HEK293 (cell line): Measurements from ENCODE around the gene C21orf58.

Experiments
- CTCF ChIA-PET: fragments of 350-600 bp; formaldehyde crosslinking; extraction: SDS; loops from one replicate; lab custom pipeline; 2021; ENCODE audit warnings: antibody characterized with exemption; lab: Yijun Ruan, JAX
- POLR2A ChIA-PET: fragments of 300-600 bp; formaldehyde crosslinking; extraction: SDS; loops from one replicate; lab custom pipeline; 2020; ENCODE audit warnings: antibody characterized with exemption, inconsistent platforms; lab: Yijun Ruan, JAX
- H3K27ac ChIP-seq: fragments of 200-500 bp; sonication (Bioruptor generic); 2 replicates; pipeline ENCODE4 v1.5.1; 2014; ENCODE audit warnings: low read depth, low read length, control low read depth, inconsistent platforms; ENCODE audit errors: extremely low read depth
- H3K36me3 ChIP-seq, 2 experiments: fragments of 200-500 bp in 1 of 2; sonication (Bioruptor generic) in 1 of 2; 1 replicate in 1 of 2; 2 replicates in 1 of 2; pipeline ENCODE4 v1.5.1; 2014 to 2017; ENCODE audit warnings: inconsistent platforms in 2 of 2, low read length in 2 of 2; ENCODE audit not compliant: control insufficient read depth in 2 of 2, insufficient read depth in 1 of 2
- H3K4me1 ChIP-seq: fragments of 200-500 bp; sonication (Bioruptor generic); 2 replicates; pipeline ENCODE4 v1.5.1; 2014; ENCODE audit warnings: mild to moderate bottlenecking, low read length, inconsistent platforms; ENCODE audit not compliant: control insufficient read depth, insufficient read depth
- H3K4me3 ChIP-seq: 2 replicates; pipeline ENCODE4 v1.5.1; 2011; ENCODE audit warnings: low read depth, mild to moderate bottlenecking, control low read depth, low read length, moderate library complexity
- H3K9me3 ChIP-seq: fragments of 200-500 bp; sonication (Bioruptor generic); 2 replicates; pipeline ENCODE4 v1.5.1; 2014; ENCODE audit warnings: low read depth, low read length, inconsistent platforms; ENCODE audit not compliant: control insufficient read depth, insufficient read depth
- FEZF1 ChIP-seq: fragments of 450-650 bp; formaldehyde crosslinking; IDR thresholded peaks from 2 replicates; pipeline ENCODE4 v1.5.1; 2016; ENCODE audit warnings: missing biosample characterization, missing genetic modification characterization
- SCRT2 ChIP-seq: fragments of 450-650 bp; formaldehyde crosslinking; IDR thresholded peaks from 2 replicates; pipeline ENCODE4 v1.5.1; 2016; ENCODE audit warnings: missing biosample characterization, missing genetic modification characterization
- ZIC2 ChIP-seq: fragments of 450-650 bp; formaldehyde crosslinking; IDR thresholded peaks from 2 replicates; pipeline ENCODE4 v1.5.1; 2016; ENCODE audit warnings: missing biosample characterization, missing genetic modification characterization
- ZNF114 ChIP-seq: fragments of 450-650 bp; formaldehyde crosslinking; IDR thresholded peaks from 2 replicates; pipeline ENCODE4 v1.5.0; 2017; ENCODE audit warnings: missing biosample characterization, missing genetic modification characterization
- ZNF138 ChIP-seq: fragments of 450-650 bp; formaldehyde crosslinking; IDR thresholded peaks from 2 replicates; pipeline ENCODE4 v1.5.1; 2016; ENCODE audit warnings: missing biosample characterization, missing genetic modification characterization, borderline replicate concordance
- ZNF2 ChIP-seq: fragments of 450-650 bp; formaldehyde crosslinking; IDR thresholded peaks from 2 replicates; pipeline ENCODE4 v1.5.1; 2016; ENCODE audit warnings: missing biosample characterization, missing genetic modification characterization
- ZNF223 ChIP-seq: fragments of 450-650 bp; formaldehyde crosslinking; IDR thresholded peaks from 2 replicates; pipeline ENCODE4 v1.5.1; 2016; ENCODE audit warnings: missing biosample characterization, missing genetic modification characterization
- ZNF394 ChIP-seq: fragments of 450-650 bp; formaldehyde crosslinking; IDR thresholded peaks from 2 replicates; pipeline ENCODE4 v1.5.1; 2016; ENCODE audit warnings: missing biosample characterization, missing genetic modification characterization, mild to moderate bottlenecking, moderate library complexity, borderline replicate concordance
- ZNF518A ChIP-seq: fragments of 450-650 bp; formaldehyde crosslinking; conservative IDR thresholded peaks from 2 replicates; pipeline ENCODE4 v1.5.1; 2016; ENCODE audit warnings: low read depth, missing biosample characterization, missing genetic modification characterization
- ZNF596 ChIP-seq: fragments of 450-650 bp; IDR thresholded peaks from 2 replicates; pipeline ENCODE4 v1.5.0; 2018; ENCODE audit warnings: missing biosample characterization, mild to moderate bottlenecking, missing genetic modification characterization, moderate library complexity
- ZNF624 ChIP-seq: fragments of 450-650 bp; formaldehyde crosslinking; IDR thresholded peaks from 2 replicates; pipeline ENCODE4 v1.5.1; 2017; ENCODE audit warnings: missing biosample characterization, missing genetic modification characterization
- ZNF747 ChIP-seq: fragments of 450-650 bp; formaldehyde crosslinking; IDR thresholded peaks from 2 replicates; pipeline ENCODE4 v1.5.1; 2016; ENCODE audit warnings: missing biosample characterization, missing genetic modification characterization
- ZSCAN23 ChIP-seq: fragments of 450-650 bp; formaldehyde crosslinking; IDR thresholded peaks from 2 replicates; pipeline ENCODE4 v1.5.1; 2016; ENCODE audit warnings: missing biosample characterization, missing genetic modification characterization
- TF ChIP-seq, protein P1 (sequence below): fragments of 450-650 bp; formaldehyde crosslinking; IDR thresholded peaks from 2 replicates; pipeline ENCODE4 v1.5.1; 2017; ENCODE audit warnings: missing biosample characterization, missing genetic modification characterization
- TF ChIP-seq, protein P2 (sequence below): fragments of 450-650 bp; formaldehyde crosslinking; IDR thresholded peaks from 2 replicates; pipeline ENCODE4 v1.5.1; 2016; ENCODE audit warnings: missing biosample characterization, missing genetic modification characterization

C21orf58 gene

DNA sequence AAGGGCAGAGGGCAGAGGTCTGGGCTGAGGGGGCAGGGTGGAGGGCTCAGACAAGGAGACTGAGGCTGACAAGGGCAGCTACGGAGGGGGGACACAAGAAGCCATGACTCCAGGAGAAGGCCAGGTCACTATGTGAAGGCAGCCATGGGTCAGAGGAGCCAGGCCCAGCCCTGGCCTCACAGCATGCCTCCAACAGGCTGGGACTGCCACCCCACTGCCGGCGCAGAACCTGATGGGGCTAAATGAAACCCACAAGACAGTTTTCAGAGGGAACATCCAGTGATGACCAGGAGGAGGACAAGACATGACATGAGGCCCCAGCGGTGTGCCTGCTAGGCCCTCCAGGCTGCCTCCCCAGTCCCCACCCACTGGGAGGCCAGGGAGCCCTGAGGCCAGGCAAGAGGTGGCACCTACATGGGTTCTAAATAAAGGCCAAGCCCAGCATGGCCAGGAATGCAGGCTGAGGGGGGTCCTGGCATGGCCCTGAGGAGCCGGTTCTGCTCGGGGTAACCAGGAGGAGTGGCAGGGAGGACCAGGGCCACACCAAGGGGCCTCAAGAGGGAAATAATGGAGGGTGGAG lies 67.8 kb downstream of the C21orf58 start:
- CTCF ChIA-PET: interaction anchor here (1.0 kb wide), 1 partner anchor 19 kb away, joined by 3 read pairs; no protein-coding TSS in a partner anchor
- Histone ChIP-seq H3K36me3 (peaks cover 74 to 93% of the 10 kb centered on the region in 2 experiments), H3K4me3 (no peak overlapping the region), H3K27ac (no peak overlapping the region), H3K9me3 (no peaks in the 10 kb centered on the region), H3K4me1 (no peaks in the 10 kb centered on the region)
- POLR2A ChIA-PET: interaction anchor here (1.4 kb wide), 1 partner anchor 112 kb away, joined by 3 read pairs; no protein-coding TSS in a partner anchor
- TF ChIP-seq ZIC2 (tag by site-specific recombination) (peak; percentile 69), ZNF747 (no peak)

- no peak for TF ChIP-seq ZNF624 (tag by site-specific recombination)
- no peak for TF ChIP-seq ZNF596
- TF ChIP-seq ZNF138: no peak
- no peak for TF ChIP-seq ZNF114
- TF ChIP-seq ZNF223 (tag by site-specific recombination): no peak
- TF ChIP-seq FEZF1: no peak
- TF ChIP-seq ZNF2 (tag by site-specific recombination): no peak
- TF ChIP-seq ZSCAN23 (tag by site-specific recombination): no peak
- TF ChIP-seq, protein P1, sequence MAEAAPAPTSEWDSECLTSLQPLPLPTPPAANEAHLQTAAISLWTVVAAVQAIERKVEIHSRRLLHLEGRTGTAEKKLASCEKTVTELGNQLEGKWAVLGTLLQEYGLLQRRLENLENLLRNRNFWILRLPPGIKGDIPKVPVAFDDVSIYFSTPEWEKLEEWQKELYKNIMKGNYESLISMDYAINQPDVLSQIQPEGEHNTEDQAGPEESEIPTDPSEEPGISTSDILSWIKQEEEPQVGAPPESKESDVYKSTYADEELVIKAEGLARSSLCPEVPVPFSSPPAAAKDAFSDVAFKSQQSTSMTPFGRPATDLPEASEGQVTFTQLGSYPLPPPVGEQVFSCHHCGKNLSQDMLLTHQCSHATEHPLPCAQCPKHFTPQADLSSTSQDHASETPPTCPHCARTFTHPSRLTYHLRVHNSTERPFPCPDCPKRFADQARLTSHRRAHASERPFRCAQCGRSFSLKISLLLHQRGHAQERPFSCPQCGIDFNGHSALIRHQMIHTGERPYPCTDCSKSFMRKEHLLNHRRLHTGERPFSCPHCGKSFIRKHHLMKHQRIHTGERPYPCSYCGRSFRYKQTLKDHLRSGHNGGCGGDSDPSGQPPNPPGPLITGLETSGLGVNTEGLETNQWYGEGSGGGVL (tag by site-specific recombination): no peak
- TF ChIP-seq ZNF518A (tag by site-specific recombination): no peak
- no peak for TF ChIP-seq SCRT2
- TF ChIP-seq ZNF394 (tag by site-specific recombination): no peak
- TF ChIP-seq, protein P2, sequence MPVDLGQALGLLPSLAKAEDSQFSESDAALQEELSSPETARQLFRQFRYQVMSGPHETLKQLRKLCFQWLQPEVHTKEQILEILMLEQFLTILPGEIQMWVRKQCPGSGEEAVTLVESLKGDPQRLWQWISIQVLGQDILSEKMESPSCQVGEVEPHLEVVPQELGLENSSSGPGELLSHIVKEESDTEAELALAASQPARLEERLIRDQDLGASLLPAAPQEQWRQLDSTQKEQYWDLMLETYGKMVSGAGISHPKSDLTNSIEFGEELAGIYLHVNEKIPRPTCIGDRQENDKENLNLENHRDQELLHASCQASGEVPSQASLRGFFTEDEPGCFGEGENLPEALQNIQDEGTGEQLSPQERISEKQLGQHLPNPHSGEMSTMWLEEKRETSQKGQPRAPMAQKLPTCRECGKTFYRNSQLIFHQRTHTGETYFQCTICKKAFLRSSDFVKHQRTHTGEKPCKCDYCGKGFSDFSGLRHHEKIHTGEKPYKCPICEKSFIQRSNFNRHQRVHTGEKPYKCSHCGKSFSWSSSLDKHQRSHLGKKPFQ (tag by site-specific recombination): no peak
- ChIA-PET POLR2A (interaction anchor here (1.4 kb wide), 1 partner anchor 112 kb away, joined by 3 read pairs; no protein-coding TSS in a partner anchor), CTCF (no interaction called here)
- Histone ChIP-seq H3K27ac (no peak overlapping the region), H3K9me3 (no peaks in the 10 kb centered on the region), H3K4me1 (no peaks in the 10 kb centered on the region), H3K4me3 (no peak overlapping the region), H3K36me3 (peaks cover 67 to 93% of the 10 kb centered on the region in 2 experiments)
These were observed 68.5 kb downstream of the C21orf58 start for GRCh38 chr21:46255166-46255565.
